GM21390 (cell line): ENCODE data around the gene TRAPPC2.
"Not testable (repeated sequence)": the region's sequence is repeated elsewhere in the genome, so short reads cannot be mapped to it uniquely, and the experiment has no call there.

ENCODE experiments used
- ATAC-seq: cut with Tn5 transposase; IDR thresholded peaks from one replicate; pipeline ENCODE4 v1.9.1; 2021; ENCODE audit not compliant: unreplicated experiment

The TRAPPC2 gene

GRCh38 chrX:13673016-13673415, 61.4 kb downstream of the TRAPPC2 start:
- no peak for ATAC-seq

GRCh38 chrX:13670197-13670596, 64.2 kb downstream of the TRAPPC2 start:
- no peak for ATAC-seq

- not testable (repeated sequence) for ATAC-seq
Observed at GRCh38 chrX:13669755-13670154, 64.7 kb downstream of the TRAPPC2 start.

GRCh38 chrX:13669246-13669737, 65.1 kb downstream of the TRAPPC2 start:
- peak; percentile 82 for ATAC-seq

GRCh38 chrX:13667919-13668318, 66.5 kb downstream of the TRAPPC2 start:
- no peak for ATAC-seq

- ATAC-seq, result no peak
Observed at GRCh38 chrX:13666836-13667235, 67.6 kb downstream of the TRAPPC2 start.

GRCh38 chrX:13664020-13664419, 70.4 kb downstream of the TRAPPC2 start:
- no peak for ATAC-seq

GRCh38 chrX:13662355-13662791, 72.0 kb downstream of the TRAPPC2 start:
- peak; percentile 49 for ATAC-seq
